Keratinocyte (primary cell): ENCODE measurements around the gene ERF. TPM values are rescaled to one million over a fixed set of nuclear protein-coding genes. Genes with fewer than 3 reads are reported as not detected.

Source experiments
- DNase-seq: peaks from one replicate; pipeline ENCODE4 v3.0.0-alpha.2; 2011; ENCODE audit warnings: low read depth, missing footprints, low spot score
- FAIRE-seq: peaks from 2 replicates; lab custom pipeline; 2011; peaks lifted over from hg19 to GRCh38; lab: Jason Lieb, UNC
- H2AFZ ChIP-seq: 2 replicates; pipeline ENCODE4 v1.6.0; 2012; ENCODE audit warnings: low read length, control low read depth, inconsistent platforms; ENCODE audit not compliant: control insufficient read depth
- H3K27ac ChIP-seq: 2 replicates; pipeline ENCODE4 v1.5.1; 2011; ENCODE audit warnings: low read length; ENCODE audit not compliant: control insufficient read depth, insufficient read depth
- H3K27me3 ChIP-seq: 3 replicates; pipeline ENCODE4 v1.6.0; 2011; ENCODE audit warnings: low read length; ENCODE audit not compliant: control insufficient read depth, insufficient read depth; ENCODE audit errors: extremely low read depth
- H3K36me3 ChIP-seq, 2 experiments: 2 replicates in 1 of 2; 3 replicates in 1 of 2; pipeline ENCODE4 v1.5.1; 2011; ENCODE audit warnings: low read length in 2 of 2, mild to moderate bottlenecking in 1 of 2; ENCODE audit not compliant: control insufficient read depth in 2 of 2, insufficient read depth in 2 of 2; ENCODE audit errors: extremely low read depth in 1 of 2
- H3K4me1 ChIP-seq: 3 replicates; pipeline ENCODE4 v1.5.1; 2011; ENCODE audit warnings: low read length; ENCODE audit not compliant: control insufficient read depth, insufficient read depth; ENCODE audit errors: extremely low read depth
- H3K4me2 ChIP-seq: 3 replicates; pipeline ENCODE4 v1.6.0; 2011; ENCODE audit warnings: low read depth, low read length; ENCODE audit not compliant: control insufficient read depth, insufficient read depth; ENCODE audit errors: extremely low read depth
- H3K4me3 ChIP-seq, 3 experiments: fragments of 200-600 bp in 1 of 3; sonication (generic) in 1 of 3; 2 replicates in 2 of 3; 3 replicates in 1 of 3; pipeline ENCODE4 v1.5.1; 2011 to 2016; ENCODE audit warnings: low read length in 3 of 3, mild to moderate bottlenecking in 3 of 3, control low read depth in 2 of 3, inconsistent platforms in 1 of 3, low read depth in 1 of 3, mixed read lengths in 1 of 3, mixed run types in 1 of 3, moderate library complexity in 1 of 3; ENCODE audit not compliant: control insufficient read depth in 2 of 3, insufficient read depth in 2 of 3; ENCODE audit errors: extremely low read depth in 1 of 3
- H3K79me2 ChIP-seq: 2 replicates; pipeline ENCODE4 v1.6.0; 2012; ENCODE audit warnings: low read length; ENCODE audit not compliant: control insufficient read depth, insufficient read depth
- H3K9ac ChIP-seq: 3 replicates; pipeline ENCODE4 v1.6.0; 2011; ENCODE audit warnings: low read length; ENCODE audit not compliant: control insufficient read depth, insufficient read depth; ENCODE audit errors: extremely low read depth
- H3K9me1 ChIP-seq: 3 replicates; pipeline ENCODE4 v1.6.0; 2011; ENCODE audit warnings: low read length; ENCODE audit not compliant: control insufficient read depth, insufficient read depth; ENCODE audit errors: extremely low read depth
- H3K9me3 ChIP-seq: 2 replicates; pipeline ENCODE4 v1.5.1; 2012; ENCODE audit warnings: low read depth, low read length; ENCODE audit not compliant: control insufficient read depth
- H4K20me1 ChIP-seq: 3 replicates; pipeline ENCODE4 v1.6.0; 2011; ENCODE audit warnings: low read length; ENCODE audit not compliant: control insufficient read depth, insufficient read depth; ENCODE audit errors: extremely low read depth
- EZH2 ChIP-seq: IDR thresholded peaks from one replicate; pipeline ENCODE4 v1.6.1; 2012; ENCODE audit warnings: inconsistent platforms, mild to moderate bottlenecking, low read length, moderate library complexity
- dilution Hi-C: fragments of 300-500 bp; cut with MboI; formaldehyde crosslinking; loops from one replicate; pipeline ENCODE4 v1.7.0; 2020; ENCODE audit warnings: low sequenced_read_pairs; ENCODE audit not compliant: extremely low pct_ligation_motif_present
- polyA plus RNA-seq, 5 experiments: library from polyadenylated mRNA; depleted of rRNA in 3 of 5; stranded (reverse) in 3 of 5; stranded (forward) in 1 of 5; unstranded in 1 of 5; fragments of >200 nt; gene quantifications; 1 replicate in 1 of 5; 2 replicates in 3 of 5; 3 replicates in 1 of 5; pipeline versions ENCODE4 v1.2.1 to v1.2.3, GENCODE V29; 2011 to 2012; ENCODE audit warnings: missing spikeins in 2 of 5, low read depth in 1 of 5, low replicate concordance in 1 of 5
- TF ChIP-seq, protein P1 (sequence below), 3 experiments: IDR thresholded peaks in 1 of 3; conservative IDR thresholded peaks in 1 of 3; optimal IDR thresholded peaks in 1 of 3; 2 replicates in 2 of 3; 3 replicates in 1 of 3; pipeline versions ENCODE3 to v1.5.1; 2011; ENCODE audit warnings: low read length in 3 of 3, mild to moderate bottlenecking in 3 of 3, moderate library complexity in 2 of 3, control low read depth in 1 of 3, inconsistent platforms in 1 of 3; ENCODE audit not compliant: insufficient read depth in 2 of 3; ENCODE audit errors: extremely low read depth in 1 of 3

The ERF gene
- polyA plus RNA-seq, 1 donor (not counting 4 experiments of a cell fraction or from before 2014, with no cell fraction given) = 83.5 TPM

DNA sequence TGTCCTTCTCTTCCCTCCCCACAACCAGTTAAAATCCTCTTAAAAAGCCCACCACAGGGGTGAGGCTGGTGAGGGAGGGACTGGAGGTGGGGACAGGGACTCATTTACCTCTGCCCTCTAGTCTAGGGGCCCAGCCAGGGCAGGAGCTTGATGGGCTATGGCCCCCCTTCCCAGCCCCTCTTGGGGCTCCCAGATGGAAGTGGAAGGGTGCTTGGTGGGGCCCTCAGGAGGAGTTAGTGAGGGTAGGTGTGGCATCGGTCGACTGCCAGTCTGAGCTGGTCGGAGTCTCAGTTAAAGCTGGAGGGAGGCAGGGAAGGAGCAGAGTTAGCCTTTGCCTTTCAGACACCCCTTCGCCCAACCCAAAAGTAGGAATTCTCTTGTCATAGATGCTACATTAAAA lies 24.4 kb downstream of the ERF start:
- DNase-seq = no peak
- Histone ChIP-seq H4K20me1 (peaks cover 21% of the 10 kb centered on the region), H3K4me1 (peaks cover 13% of the 10 kb centered on the region), H3K9ac (no peak overlapping the region), H3K4me3 (no peak overlapping the region), H3K9me1 (no peaks in the 10 kb centered on the region), H3K79me2 (peaks cover 47% of the 10 kb centered on the region), H3K36me3 (peaks cover 43 to 47% of the 10 kb centered on the region in 2 experiments), H3K27ac (no peak overlapping the region), H3K9me3 (no peaks in the 10 kb centered on the region), H3K27me3 (no peaks in the 10 kb centered on the region), H2AFZ (no peak overlapping the region), H3K4me2 (no peak overlapping the region)
- no peak for FAIRE-seq
- dilution Hi-C loops = no loop called here
- no peak for TF ChIP-seq EZH2
- TF ChIP-seq, protein P1, sequence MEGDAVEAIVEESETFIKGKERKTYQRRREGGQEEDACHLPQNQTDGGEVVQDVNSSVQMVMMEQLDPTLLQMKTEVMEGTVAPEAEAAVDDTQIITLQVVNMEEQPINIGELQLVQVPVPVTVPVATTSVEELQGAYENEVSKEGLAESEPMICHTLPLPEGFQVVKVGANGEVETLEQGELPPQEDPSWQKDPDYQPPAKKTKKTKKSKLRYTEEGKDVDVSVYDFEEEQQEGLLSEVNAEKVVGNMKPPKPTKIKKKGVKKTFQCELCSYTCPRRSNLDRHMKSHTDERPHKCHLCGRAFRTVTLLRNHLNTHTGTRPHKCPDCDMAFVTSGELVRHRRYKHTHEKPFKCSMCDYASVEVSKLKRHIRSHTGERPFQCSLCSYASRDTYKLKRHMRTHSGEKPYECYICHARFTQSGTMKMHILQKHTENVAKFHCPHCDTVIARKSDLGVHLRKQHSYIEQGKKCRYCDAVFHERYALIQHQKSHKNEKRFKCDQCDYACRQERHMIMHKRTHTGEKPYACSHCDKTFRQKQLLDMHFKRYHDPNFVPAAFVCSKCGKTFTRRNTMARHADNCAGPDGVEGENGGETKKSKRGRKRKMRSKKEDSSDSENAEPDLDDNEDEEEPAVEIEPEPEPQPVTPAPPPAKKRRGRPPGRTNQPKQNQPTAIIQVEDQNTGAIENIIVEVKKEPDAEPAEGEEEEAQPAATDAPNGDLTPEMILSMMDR (optimal IDR thresholded peaks at IDR 0.05 in 1 of 3, IDR thresholded peaks at IDR 0.05 in 1 of 3, conservative IDR thresholded peaks at IDR 0.05 in 1 of 3; ENCODE audit: extremely low read depth in 1 of 3, insufficient read depth in 2 of 3, low read length in 3 of 3) = no peak

DNA sequence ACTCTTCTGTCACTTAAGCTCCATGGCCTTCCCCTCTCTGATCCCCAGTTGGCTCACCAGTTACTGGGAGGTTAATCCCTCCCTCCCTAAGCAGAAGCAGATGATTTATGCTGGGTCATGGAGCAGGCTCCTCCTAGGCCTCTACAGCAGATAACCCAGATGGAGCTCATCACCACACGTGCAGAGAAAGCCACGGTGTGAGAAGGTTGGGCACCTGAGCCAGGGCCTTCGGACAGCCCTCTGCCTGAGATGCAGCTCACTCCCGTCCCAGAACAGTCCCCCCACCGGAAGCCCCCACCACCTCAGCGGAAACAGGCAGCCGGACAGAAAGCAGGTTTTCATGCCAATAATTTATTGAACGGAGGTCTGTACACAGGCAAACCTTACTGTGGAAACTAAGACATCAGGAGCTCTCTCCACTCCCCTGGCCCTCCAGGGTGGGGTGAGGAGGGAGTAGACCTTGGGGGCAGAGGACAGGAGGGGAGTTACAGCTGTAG lies 25.0 kb downstream of the ERF start:
- H2AFZ ChIP-seq = no peak overlapping the region
- FAIRE-seq = no peak
- dilution Hi-C loops = no loop called here
- H3K36me3 ChIP-seq = peaks cover 44 to 47% of the 10 kb centered on the region in 2 experiments
- peaks cover 54% of the 10 kb centered on the region for H3K79me2 ChIP-seq
- H4K20me1 ChIP-seq = peaks cover 21% of the 10 kb centered on the region
- no peaks in the 10 kb centered on the region for H3K27me3 ChIP-seq
- no peak overlapping the region for H3K27ac ChIP-seq
- peaks cover 13% of the 10 kb centered on the region for H3K4me1 ChIP-seq
- H3K4me2 ChIP-seq = no peak overlapping the region
- TF ChIP-seq, protein P1 (optimal IDR thresholded peaks at IDR 0.05 in 1 of 3, IDR thresholded peaks at IDR 0.05 in 1 of 3, conservative IDR thresholded peaks at IDR 0.05 in 1 of 3; ENCODE audit: extremely low read depth in 1 of 3, insufficient read depth in 2 of 3, low read length in 3 of 3) = no peak
- TF ChIP-seq EZH2 = no peak
- no peak for DNase-seq
- H3K9me1 ChIP-seq = no peaks in the 10 kb centered on the region
- no peak overlapping the region for H3K4me3 ChIP-seq
- H3K9me3 ChIP-seq = no peaks in the 10 kb centered on the region
- no peak overlapping the region for H3K9ac ChIP-seq
